Measurements from ENCODE around the gene C19orf73.

Gene C19orf73

GRCh38 chr19:49118565-49119410 lies at the start of gene C19orf73:
C19orf73 (minus strand) TSS chr19:49119143; CDS start chr19:49119022, 121 bp downstream.
- peak; percentile 94 for DNase-seq

GRCh38 chr19:49168421-49168820 lies 49.5 kb upstream of the C19orf73 start:
- DNase-seq = no peak

- DNase-seq = no peak
Measured at GRCh38 chr19:49167857-49168409, 49.0 kb upstream of the C19orf73 start.

- DNase-seq = no peak
Measured at GRCh38 chr19:49165865-49166301, 46.9 kb upstream of the C19orf73 start.

- DNase-seq = no peak
Measured at GRCh38 chr19:49165111-49165750, 46.3 kb upstream of the C19orf73 start.

GRCh38 chr19:49161987-49162386 lies 43.0 kb upstream of the C19orf73 start:
- DNase-seq = no peak

- no peak for DNase-seq
Measured at GRCh38 chr19:49160450-49161189, 41.7 kb upstream of the C19orf73 start.

GRCh38 chr19:49157445-49158224 lies 38.7 kb upstream of the C19orf73 start, which contains the start of gene TRPM4:
TRPM4 (plus strand) TSS chr19:49157792; CDS start chr19:49157867, 75 bp downstream.
- peak; percentile 52 for DNase-seq

GRCh38 chr19:49155820-49156346 lies 36.9 kb upstream of the C19orf73 start:
- no peak for DNase-seq

GRCh38 chr19:49155005-49155819 lies 36.3 kb upstream of the C19orf73 start, which contains the start of gene HRC:
HRC (minus strand) TSS chr19:49155396; CDS start chr19:49155237, 159 bp downstream.
- no peak for DNase-seq

GRCh38 chr19:49154279-49154678 lies 35.3 kb upstream of the C19orf73 start:
- no peak for DNase-seq

- no peak for DNase-seq
Measured at GRCh38 chr19:49153167-49153809, 34.3 kb upstream of the C19orf73 start.

- DNase-seq = no peak
Measured at GRCh38 chr19:49152119-49152550, 33.2 kb upstream of the C19orf73 start.

- DNase-seq = peak; percentile 44
Measured at GRCh38 chr19:49151267-49152118, 32.5 kb upstream of the C19orf73 start.

GRCh38 chr19:49150944-49151243 lies 32.0 kb upstream of the C19orf73 start:
- no peak for DNase-seq

- peak; percentile 38 for DNase-seq
Measured at GRCh38 chr19:49150106-49150943, 31.4 kb upstream of the C19orf73 start.

GRCh38 chr19:49149652-49150105 lies 30.7 kb upstream of the C19orf73 start:
- no peak for DNase-seq
